ENCODE measurements around the gene KCNF1.
A peak's percentile ranks its signal among the peaks of the same experiment; 100 is the strongest.

Gene KCNF1

GRCh38 chr2:10908195-10908594 lies 3.5 kb upstream of the KCNF1 start:
- no peak for TF ChIP-seq CTCF (IDR thresholded peaks at IDR 0.05)

GRCh38 chr2:10909050-10909995 lies 2.4 kb upstream of the KCNF1 start:
- TF ChIP-seq CTCF (IDR thresholded peaks at IDR 0.05): peak; percentile 50

DNA sequence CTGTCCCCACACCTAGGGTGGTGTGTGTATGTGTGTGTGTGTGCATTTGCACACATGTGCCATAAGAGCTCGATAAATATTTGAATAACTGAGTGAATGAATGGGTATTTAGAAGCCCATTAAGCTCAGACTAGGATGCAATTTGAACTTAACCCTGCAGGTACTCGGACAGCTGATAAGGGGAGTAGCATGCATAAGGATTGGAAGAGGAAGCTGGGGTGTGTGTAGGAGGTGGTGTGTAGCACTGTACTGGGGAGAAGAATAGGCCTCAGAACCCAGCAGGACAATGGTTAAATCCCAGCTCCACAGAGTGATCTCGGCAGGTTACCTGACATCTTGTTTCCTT lies 1.8 kb upstream of the KCNF1 start:
- no peak; the same call in 1 of the 2 replicates for TF ChIP-seq CTCF (IDR thresholded peaks at IDR 0.05)

DNA sequence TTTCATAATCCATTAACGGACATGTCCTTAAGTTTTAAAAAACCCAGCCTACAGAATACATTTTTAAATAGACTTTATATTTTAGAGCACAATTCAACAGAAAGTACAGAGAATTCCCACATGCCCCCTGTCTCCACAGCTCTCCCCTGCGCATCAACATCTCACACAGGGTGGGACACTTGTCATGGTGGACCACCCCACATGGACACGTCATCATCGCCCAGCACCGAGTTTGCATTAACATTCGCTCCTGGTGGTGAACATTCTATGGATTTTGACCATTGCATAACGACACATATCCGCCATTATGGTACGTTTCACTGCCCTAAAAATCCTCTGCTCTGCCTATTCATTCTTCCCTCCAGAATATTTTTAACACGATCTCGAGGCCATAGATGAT lies 1.1 kb upstream of the KCNF1 start:
- TF ChIP-seq CTCF (IDR thresholded peaks at IDR 0.05): no peak

DNA sequence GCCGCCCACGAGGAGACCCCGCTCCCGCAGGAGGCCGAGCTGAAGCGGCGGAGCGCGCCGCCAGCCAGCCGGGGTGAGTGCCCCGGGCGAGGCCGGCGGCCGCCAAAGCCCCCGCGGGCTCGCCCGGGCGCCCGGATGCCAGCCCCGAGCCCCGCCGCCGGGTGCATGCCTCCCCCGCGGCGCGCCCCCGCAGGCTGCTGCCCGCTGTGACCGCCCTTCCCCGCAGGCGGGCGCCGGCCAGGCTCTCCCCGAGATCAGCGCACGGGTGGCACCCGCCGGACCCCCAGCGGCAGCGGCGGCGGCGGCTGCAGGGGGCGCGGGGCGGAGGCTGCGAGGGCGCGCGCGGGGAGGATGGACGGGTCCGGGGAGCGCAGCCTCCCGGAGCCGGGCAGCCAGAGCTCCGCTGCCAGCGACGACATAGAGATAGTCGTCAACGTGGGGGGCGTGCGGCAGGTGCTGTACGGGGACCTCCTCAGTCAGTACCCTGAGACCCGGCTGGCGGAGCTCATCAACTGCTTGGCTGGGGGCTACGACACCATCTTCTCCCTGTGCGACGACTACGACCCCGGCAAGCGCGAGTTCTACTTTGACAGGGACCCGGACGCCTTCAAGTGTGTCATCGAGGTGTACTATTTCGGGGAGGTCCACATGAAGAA lies 470 bp downstream of the KCNF1 start:
- no peak for TF ChIP-seq CTCF (IDR thresholded peaks at IDR 0.05)

GRCh38 chr2:10912796-10913455 lies 1.2 kb downstream of the KCNF1 start:
- TF ChIP-seq CTCF (IDR thresholded peaks at IDR 0.05): no peak

DNA sequence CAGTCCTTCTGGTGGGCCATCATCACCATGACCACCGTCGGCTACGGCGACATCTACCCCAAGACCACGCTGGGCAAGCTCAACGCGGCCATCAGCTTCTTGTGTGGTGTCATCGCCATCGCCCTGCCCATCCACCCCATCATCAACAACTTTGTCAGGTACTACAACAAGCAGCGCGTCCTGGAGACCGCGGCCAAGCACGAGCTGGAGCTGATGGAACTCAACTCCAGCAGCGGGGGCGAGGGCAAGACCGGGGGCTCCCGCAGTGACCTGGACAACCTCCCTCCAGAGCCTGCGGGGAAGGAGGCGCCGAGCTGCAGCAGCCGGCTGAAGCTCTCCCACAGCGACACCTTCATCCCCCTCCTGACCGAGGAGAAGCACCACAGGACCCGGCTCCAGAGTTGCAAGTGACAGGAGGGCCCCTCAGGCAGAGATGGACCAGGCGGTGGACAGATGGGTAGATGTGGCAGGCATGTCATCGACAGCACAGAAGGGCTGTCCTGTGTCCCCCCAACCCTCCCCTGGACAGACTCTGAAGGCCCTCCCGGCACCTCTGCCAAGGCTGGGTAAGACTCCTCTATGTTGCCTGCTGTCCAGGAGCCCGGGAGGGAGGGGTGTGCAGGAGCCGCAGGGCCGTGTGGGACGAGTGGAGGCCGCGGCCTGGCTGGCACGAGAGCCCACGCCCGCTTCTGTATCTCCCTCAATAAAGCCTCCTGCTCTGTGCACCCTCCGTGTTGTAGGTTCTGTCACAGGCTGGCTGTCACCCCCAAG lies 2.0 kb downstream of the KCNF1 start:
- no peak for TF ChIP-seq CTCF (IDR thresholded peaks at IDR 0.05)
